Brain microvascular endothelial cell (primary cell): ENCODE data around the gene NFKBIB.

Experiments used
- DNase-seq: peaks from one replicate; pipeline ENCODE4 v3.0.0-alpha.2; 2020
- H3K27ac ChIP-seq: fragments of 250-450 bp; sonication (Bioruptor Pico); 2 replicates; pipeline ENCODE4 v1.5.1; 2020; ENCODE audit warnings: mild to moderate bottlenecking, moderate library complexity
- H3K27me3 ChIP-seq: fragments of 250-450 bp; sonication (Bioruptor Pico); replicated peaks from 2 replicates; pipeline ENCODE4 v1.5.1; 2020; ENCODE audit warnings: mild to moderate bottlenecking
- H3K36me3 ChIP-seq: fragments of 250-450 bp; sonication (Bioruptor Pico); replicated peaks from 2 replicates; pipeline ENCODE4 v1.5.1; 2020; ENCODE audit warnings: mild to moderate bottlenecking
- H3K4me3 ChIP-seq: 2 replicates; pipeline ENCODE4 v1.5.1; 2011; ENCODE audit warnings: low read depth, mild to moderate bottlenecking, control low read depth, low read length, moderate library complexity
- in situ Hi-C: cut with HindIII; loops from 2 replicates; pipeline ENCODE4 v1.10.0; 2017; ENCODE audit warnings: low sequenced_read_pairs, low pct_ligation_motif_present
- TF ChIP-seq, protein P1 (sequence below): IDR thresholded peaks from 2 replicates; pipeline ENCODE4 v1.5.1; 2011; ENCODE audit warnings: low read depth, mild to moderate bottlenecking, moderate library complexity, low read length, control low read depth, inconsistent platforms; ENCODE audit errors: missing control alignments

NFKBIB gene

DNA sequence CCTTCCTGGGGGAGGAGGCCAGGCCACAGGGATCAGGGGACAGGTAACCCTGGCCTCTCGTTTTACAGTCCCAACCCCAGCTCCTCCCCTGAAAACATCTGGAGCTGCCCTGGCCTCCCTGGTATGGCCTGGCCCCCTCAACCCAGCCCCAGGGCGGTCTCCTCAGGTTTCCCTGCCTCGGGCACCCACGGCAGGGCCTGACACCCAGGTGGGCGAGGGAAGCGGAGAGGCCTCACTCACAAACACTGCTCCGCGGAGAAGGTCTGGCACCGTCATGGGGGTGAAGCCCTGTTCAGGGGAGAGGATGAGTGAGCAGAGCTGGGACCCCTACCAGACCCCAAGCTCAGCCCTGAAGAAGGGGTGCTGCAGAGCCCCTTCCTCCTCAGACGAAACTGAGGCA, 18.8 kb downstream of the NFKBIB start:
- DNase-seq, result no peak

DNA sequence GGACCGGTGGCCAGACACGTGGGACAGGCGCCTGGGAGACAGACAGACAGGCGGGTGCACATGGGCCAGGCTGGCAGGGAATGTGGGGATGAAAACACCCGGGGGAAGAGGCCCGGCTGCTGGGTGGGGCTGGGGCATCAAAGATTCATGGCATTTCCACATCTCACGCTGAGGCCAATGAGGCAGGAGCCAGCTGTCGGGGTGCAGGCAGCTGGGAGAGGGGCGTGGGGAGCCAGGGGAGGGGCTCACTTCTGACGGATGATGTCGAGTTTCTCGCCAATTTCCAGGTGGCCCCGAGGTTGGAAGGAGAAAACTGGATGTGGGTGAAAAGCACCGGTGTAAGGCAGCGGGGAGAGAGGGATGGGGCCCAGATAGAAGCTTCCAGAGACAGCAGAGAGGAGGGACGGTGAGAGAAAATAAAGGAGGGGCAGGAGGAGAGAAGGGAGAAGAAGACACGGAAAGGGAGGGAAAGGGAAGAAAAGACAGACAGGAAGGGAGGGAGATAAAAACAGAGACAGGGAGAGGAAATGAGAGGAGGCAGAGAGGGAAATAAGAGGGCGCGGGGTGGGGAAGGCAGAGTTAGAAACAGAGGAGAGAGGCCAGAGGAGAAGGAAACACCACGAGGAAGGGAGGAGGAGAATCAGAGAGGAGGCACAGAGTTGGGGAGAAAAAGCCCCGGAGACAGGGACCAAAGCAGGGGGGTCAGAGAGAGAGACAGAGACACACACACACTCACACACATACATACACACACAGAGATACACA, 20.2 kb downstream of the NFKBIB start:
- in situ Hi-C loops, result no loop called here
- Histone ChIP-seq H3K27me3 (no peaks in the 10 kb centered on the region), H3K4me3 (no peak overlapping the region), H3K36me3 (peaks cover 13% of the 10 kb centered on the region), H3K27ac (no peak overlapping the region)
- TF ChIP-seq, protein P1, sequence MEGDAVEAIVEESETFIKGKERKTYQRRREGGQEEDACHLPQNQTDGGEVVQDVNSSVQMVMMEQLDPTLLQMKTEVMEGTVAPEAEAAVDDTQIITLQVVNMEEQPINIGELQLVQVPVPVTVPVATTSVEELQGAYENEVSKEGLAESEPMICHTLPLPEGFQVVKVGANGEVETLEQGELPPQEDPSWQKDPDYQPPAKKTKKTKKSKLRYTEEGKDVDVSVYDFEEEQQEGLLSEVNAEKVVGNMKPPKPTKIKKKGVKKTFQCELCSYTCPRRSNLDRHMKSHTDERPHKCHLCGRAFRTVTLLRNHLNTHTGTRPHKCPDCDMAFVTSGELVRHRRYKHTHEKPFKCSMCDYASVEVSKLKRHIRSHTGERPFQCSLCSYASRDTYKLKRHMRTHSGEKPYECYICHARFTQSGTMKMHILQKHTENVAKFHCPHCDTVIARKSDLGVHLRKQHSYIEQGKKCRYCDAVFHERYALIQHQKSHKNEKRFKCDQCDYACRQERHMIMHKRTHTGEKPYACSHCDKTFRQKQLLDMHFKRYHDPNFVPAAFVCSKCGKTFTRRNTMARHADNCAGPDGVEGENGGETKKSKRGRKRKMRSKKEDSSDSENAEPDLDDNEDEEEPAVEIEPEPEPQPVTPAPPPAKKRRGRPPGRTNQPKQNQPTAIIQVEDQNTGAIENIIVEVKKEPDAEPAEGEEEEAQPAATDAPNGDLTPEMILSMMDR, result no peak
- DNase-seq, result no peak

More for the DNA sequence above, 18.8 kb downstream of the NFKBIB start:
- Histone ChIP-seq H3K27me3 (no peaks in the 10 kb centered on the region), H3K27ac (no peak overlapping the region), H3K36me3 (peaks cover 10% of the 10 kb centered on the region), H3K4me3 (no peak overlapping the region)
- in situ Hi-C loops, result no loop called here
- TF ChIP-seq, protein P1, result no peak

DNA sequence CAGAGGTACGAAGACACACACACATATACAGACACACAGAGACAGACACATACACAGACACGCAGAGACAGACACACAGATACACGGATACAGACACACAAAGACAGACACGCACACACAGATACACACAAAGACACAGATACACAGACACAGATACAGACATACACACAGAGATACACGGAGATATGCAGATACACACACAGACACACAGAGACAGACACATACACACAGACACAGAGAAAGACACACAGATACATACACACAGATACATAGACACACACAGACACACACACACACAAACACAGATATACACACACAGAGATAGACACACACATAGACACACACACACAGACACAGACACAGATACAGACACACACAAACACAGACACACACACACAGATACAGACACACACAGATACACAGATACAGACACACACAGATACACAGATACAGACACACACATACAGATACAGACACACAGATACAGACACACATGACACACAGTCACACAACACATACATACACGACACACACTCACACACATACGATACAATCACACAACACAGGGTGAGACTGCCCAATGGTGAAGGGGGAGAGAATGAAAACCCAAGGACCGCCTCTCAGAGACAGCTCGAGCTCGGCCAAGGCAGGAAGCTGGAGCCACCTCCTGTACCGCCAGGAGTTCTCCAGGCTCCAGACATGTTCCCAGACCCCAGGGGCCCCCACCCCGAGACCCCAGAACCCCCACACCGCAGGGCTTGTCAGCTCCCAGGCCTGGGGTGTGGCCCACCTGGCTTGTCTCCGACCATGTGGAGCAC, 21.0 kb downstream of the NFKBIB start:
- DNase-seq, result no peak
- TF ChIP-seq, protein P1, result no peak
- Histone ChIP-seq H3K36me3 (peaks cover 20% of the 10 kb centered on the region), H3K27ac (no peak overlapping the region), H3K4me3 (no peak overlapping the region), H3K27me3 (no peaks in the 10 kb centered on the region)
- in situ Hi-C loops, result no loop called here

DNA sequence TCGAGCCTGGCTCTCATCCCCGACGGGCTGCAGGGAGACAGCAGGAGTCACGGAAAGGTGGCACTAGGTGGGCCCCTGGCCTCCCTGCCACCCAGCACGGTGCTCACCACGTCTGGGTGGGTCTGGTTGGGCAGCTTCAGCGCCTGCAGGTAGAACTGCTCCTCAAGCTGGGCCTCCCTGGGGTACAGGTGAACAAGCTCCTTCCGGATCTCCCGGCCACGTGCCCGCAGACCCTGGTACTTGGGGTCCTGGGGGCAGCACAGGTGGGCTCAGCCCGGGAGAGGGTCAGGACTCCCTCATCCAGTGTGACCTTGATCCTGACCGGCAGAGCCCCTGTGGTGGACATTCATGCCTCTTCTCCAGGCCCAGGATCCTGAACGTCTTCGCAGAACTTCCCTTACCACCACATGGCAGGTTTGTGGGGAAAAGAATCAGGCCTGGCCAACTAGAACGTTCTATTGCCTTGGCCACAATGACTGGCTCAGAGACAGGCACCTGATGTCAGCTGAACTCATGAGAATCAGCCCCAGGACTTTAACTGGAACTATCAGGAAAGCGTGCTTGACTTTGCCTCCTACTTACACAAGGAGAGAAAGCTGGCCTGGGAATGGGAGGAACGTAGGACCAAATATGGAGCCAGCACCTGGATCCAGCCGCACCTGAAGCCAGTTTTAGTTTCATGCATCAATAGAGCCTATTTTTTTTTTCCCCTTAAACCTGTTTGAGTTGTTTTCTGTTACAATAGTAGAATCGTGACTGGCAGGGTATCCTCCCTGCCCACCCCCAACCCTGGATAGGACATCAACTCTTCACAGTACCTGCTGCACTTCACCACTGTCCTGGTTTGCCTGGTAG, 21.9 kb downstream of the NFKBIB start:
- TF ChIP-seq, protein P1, result no peak
- Histone ChIP-seq H3K36me3 (peaks cover 20% of the 10 kb centered on the region), H3K27me3 (no peaks in the 10 kb centered on the region), H3K27ac (no peak overlapping the region), H3K4me3 (no peak overlapping the region)
- no peak for DNase-seq
- in situ Hi-C loops, result no loop called here

DNA sequence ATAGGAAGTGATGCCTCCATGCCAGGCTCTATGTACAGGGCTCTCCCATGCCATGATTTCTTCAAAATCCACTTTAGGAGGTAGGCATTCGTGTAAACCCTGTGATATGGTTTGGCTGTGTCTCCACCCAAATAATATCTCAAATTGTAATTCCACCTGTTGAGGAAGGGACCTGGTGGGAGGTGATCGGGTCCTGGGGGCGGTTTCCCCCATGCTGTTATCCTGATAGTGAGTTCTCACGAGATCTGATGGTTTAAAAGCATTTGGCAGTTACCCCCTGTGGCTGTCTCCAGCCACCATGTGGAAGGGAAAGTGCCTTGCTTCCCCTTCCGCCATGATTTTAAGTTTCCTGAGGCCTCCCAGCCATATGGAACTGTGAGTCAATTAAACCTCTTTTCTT, 22.7 kb downstream of the NFKBIB start:
- Histone ChIP-seq H3K27ac (no peak overlapping the region), H3K4me3 (no peak overlapping the region), H3K27me3 (no peaks in the 10 kb centered on the region), H3K36me3 (peaks cover 20% of the 10 kb centered on the region)
- in situ Hi-C loops, result no loop called here
- TF ChIP-seq, protein P1, result no peak
- DNase-seq, result no peak
